A549 (cell line): Measurements from ENCODE around the gene BID. TPM values are rescaled to one million over a fixed set of nuclear protein-coding genes. Genes with fewer than 3 reads are reported as not detected.

Source experiments
- ATAC-seq, 2 experiments: fragments of 200-7000 bp in 1 of 2; fragments of >200 bp in 1 of 2; cut with Nextera tagmentation in 1 of 2; cut with Tn5 transposase in 1 of 2; 3 replicates each; pipeline versions ENCODE4 v1.8.0 to v1.9.1; 2018 to 2020; ENCODE audit warnings: mild to moderate bottlenecking in 1 of 2, moderate library complexity in 1 of 2
- CTCF ChIA-PET: fragments of 300-600 bp; sonication (Branson Sonifier 250); formaldehyde crosslinking; extraction: SDS; loops from one replicate; lab custom pipeline; 2021; ENCODE audit warnings: antibody characterized with exemption, inconsistent platforms; lab: Yijun Ruan, JAX
- POLR2A ChIA-PET: fragments of 350-600 bp; formaldehyde crosslinking; extraction: SDS; loops from one replicate; lab custom pipeline; 2021; ENCODE audit warnings: antibody characterized with exemption, inconsistent platforms; lab: Yijun Ruan, JAX
- DNase-seq, 2 experiments: peaks; one replicate each; pipeline versions ENCODE4 v3.0.0 to v3.0.0-alpha.2; 2011 to 2016; ENCODE audit warnings: low read depth in 1 of 2, low spot score in 1 of 2
- FAIRE-seq: peaks from 2 replicates; lab custom pipeline; 2011; peaks lifted over from hg19 to GRCh38; lab: Jason Lieb, UNC
- H3K27ac ChIP-seq, 2 experiments: fragments of >200 bp; sonication (Bioruptor Twin); formaldehyde crosslinking; 3 replicates each; pipeline ENCODE4 v1.5.1; 2016 to 2017
- H3K4me1 ChIP-seq: fragments of >200 bp; sonication (Bioruptor Twin); formaldehyde crosslinking; 3 replicates; pipeline ENCODE4 v1.6.1; 2016
- H3K4me2 ChIP-seq: fragments of >200 bp; sonication (Bioruptor Twin); formaldehyde crosslinking; 3 replicates; pipeline ENCODE4 v1.6.1; 2016
- H3K4me3 ChIP-seq: fragments of >200 bp; sonication (Bioruptor Twin); formaldehyde crosslinking; 3 replicates; pipeline ENCODE4 v1.5.1; 2016
- H3K9me3 ChIP-seq: fragments of >200 bp; sonication (Bioruptor Twin); formaldehyde crosslinking; 3 replicates; pipeline ENCODE4 v1.6.1; 2016
- CEBPB ChIP-seq, 2 experiments: fragments of >200 bp in 1 of 2; sonication (Bioruptor Twin) in 1 of 2; formaldehyde crosslinking in 1 of 2; IDR thresholded peaks; 2 replicates each; pipeline ENCODE4 v1.6.1; 2012 to 2016
- CHD4 ChIP-seq: fragments of 200-600 bp; sonication (generic); IDR thresholded peaks from 2 replicates; pipeline ENCODE4 v1.6.1; 2016; ENCODE audit warnings: antibody characterized with exemption, mild to moderate bottlenecking, borderline replicate concordance
- EHMT2 ChIP-seq: fragments of 200-600 bp; sonication (generic); IDR thresholded peaks from 2 replicates; pipeline ENCODE4 v1.6.1; 2016; ENCODE audit warnings: antibody characterized with exemption, low read depth, mild to moderate bottlenecking, moderate library complexity
- EP300 ChIP-seq, 2 experiments: fragments of >200 bp; sonication (Bioruptor Twin); formaldehyde crosslinking; IDR thresholded peaks; 2 replicates in 1 of 2; 3 replicates in 1 of 2; pipeline ENCODE4 v1.6.1; 2016 to 2017
- FOSL2 ChIP-seq, 2 experiments: fragments of 450-650 bp in 1 of 2; fragments of >200 bp in 1 of 2; sonication (Bioruptor Twin) in 1 of 2; formaldehyde crosslinking; IDR thresholded peaks; 2 replicates each; pipeline versions ENCODE4 v1.5.0 to v1.6.1; 2016 to 2020; ENCODE audit warnings: mild to moderate bottlenecking in 1 of 2, moderate library complexity in 1 of 2
- GATA3 ChIP-seq: IDR thresholded peaks from 2 replicates; pipeline ENCODE4 v1.6.1; 2012; ENCODE audit warnings: borderline replicate concordance
- HOXA7 ChIP-seq: fragments of 250-450 bp; sonication (Bioruptor Pico); IDR thresholded peaks from 2 replicates; pipeline ENCODE4 v1.5.0; 2020; ENCODE audit warnings: mild to moderate bottlenecking, moderate library complexity
- HOXB5 ChIP-seq: fragments of 250-450 bp; sonication (Bioruptor Pico); IDR thresholded peaks from 2 replicates; pipeline ENCODE4 v1.5.0; 2020; ENCODE audit warnings: mild to moderate bottlenecking, moderate library complexity
- KDM1A ChIP-seq: fragments of 200-600 bp; sonication (generic); IDR thresholded peaks from 2 replicates; pipeline ENCODE4 v1.6.1; 2016; ENCODE audit warnings: low read depth, mild to moderate bottlenecking
- KDM5A ChIP-seq: fragments of 200-600 bp; sonication (generic); IDR thresholded peaks from 2 replicates; pipeline ENCODE4 v1.6.1; 2016; ENCODE audit warnings: antibody characterized with exemption, mild to moderate bottlenecking
- MAFK ChIP-seq: fragments of 450-650 bp; IDR thresholded peaks from 2 replicates; pipeline ENCODE4 v1.6.1; 2014; ENCODE audit not compliant: partially characterized antibody
- POLR2A ChIP-seq: IDR thresholded peaks from 2 replicates; pipeline ENCODE4 v1.6.1; 2012; ENCODE audit warnings: mild to moderate bottlenecking, low read length
- POLR2AphosphoS2 ChIP-seq: conservative IDR thresholded peaks from 2 replicates; pipeline ENCODE4 v1.6.1; 2012; ENCODE audit warnings: low read length, improper control_type of control experiment, inconsistent platforms
- RAD21 ChIP-seq, 2 experiments: fragments of >200 bp in 1 of 2; sonication (Bioruptor Twin) in 1 of 2; formaldehyde crosslinking in 1 of 2; IDR thresholded peaks in 1 of 2; conservative IDR thresholded peaks in 1 of 2; 2 replicates in 1 of 2; 3 replicates in 1 of 2; pipeline ENCODE4 v1.6.1; 2012 to 2018; ENCODE audit warnings: inconsistent platforms in 1 of 2
- SMC3 ChIP-seq: fragments of >200 bp; sonication (Bioruptor Twin); formaldehyde crosslinking; IDR thresholded peaks from 3 replicates; pipeline ENCODE4 v1.6.1; 2018; ENCODE audit warnings: inconsistent platforms
- SREBF2 ChIP-seq: fragments of 450-650 bp; IDR thresholded peaks from 2 replicates; pipeline ENCODE4 v1.6.1; 2014; ENCODE audit warnings: mild to moderate bottlenecking, moderate library complexity
- ZC3H11A ChIP-seq: fragments of 450-650 bp; IDR thresholded peaks from 2 replicates; pipeline ENCODE4 v1.6.1; 2014; ENCODE audit warnings: antibody characterized with exemption, mild to moderate bottlenecking
- WGBS: methylation state at CpG from one replicate; pipeline ENCODE4 v1.1.6; 2017; ENCODE audit errors: missing lambda C conversion rate; 5-methylcytosine and 5-hydroxymethylcytosine counted together
- polyA plus RNA-seq, 4 experiments: library from polyadenylated mRNA; depleted of rRNA in 3 of 4; stranded (reverse); fragments of >200 nt; fragmentation: RNase III in 1 of 4; extraction: RNeasy Plus Mini Kit Qiagen cat#74134 plus additional on column Dnase treatment in 1 of 4; gene quantifications; 2 replicates in 3 of 4; 3 replicates in 1 of 4; pipeline ENCODE4 v1.2.3, GENCODE V29; 2011 to 2017
- TF ChIP-seq, protein P1 (sequence below): fragments of 250-450 bp; sonication (Bioruptor Pico); IDR thresholded peaks from 2 replicates; pipeline ENCODE4 v1.5.0; 2021; ENCODE audit warnings: mild to moderate bottlenecking, moderate library complexity, borderline replicate concordance
- TF ChIP-seq, protein P2 (sequence below): fragments of 200-600 bp; sonication (generic); IDR thresholded peaks from 2 replicates; pipeline ENCODE4 v1.6.1; 2016; ENCODE audit warnings: antibody characterized with exemption, mild to moderate bottlenecking, moderate library complexity

BID gene
- polyA plus RNA-seq, 2 of the 4 experiments (the other 2 are of a cell fraction), result 50.8 to 56.6 TPM

DNA sequence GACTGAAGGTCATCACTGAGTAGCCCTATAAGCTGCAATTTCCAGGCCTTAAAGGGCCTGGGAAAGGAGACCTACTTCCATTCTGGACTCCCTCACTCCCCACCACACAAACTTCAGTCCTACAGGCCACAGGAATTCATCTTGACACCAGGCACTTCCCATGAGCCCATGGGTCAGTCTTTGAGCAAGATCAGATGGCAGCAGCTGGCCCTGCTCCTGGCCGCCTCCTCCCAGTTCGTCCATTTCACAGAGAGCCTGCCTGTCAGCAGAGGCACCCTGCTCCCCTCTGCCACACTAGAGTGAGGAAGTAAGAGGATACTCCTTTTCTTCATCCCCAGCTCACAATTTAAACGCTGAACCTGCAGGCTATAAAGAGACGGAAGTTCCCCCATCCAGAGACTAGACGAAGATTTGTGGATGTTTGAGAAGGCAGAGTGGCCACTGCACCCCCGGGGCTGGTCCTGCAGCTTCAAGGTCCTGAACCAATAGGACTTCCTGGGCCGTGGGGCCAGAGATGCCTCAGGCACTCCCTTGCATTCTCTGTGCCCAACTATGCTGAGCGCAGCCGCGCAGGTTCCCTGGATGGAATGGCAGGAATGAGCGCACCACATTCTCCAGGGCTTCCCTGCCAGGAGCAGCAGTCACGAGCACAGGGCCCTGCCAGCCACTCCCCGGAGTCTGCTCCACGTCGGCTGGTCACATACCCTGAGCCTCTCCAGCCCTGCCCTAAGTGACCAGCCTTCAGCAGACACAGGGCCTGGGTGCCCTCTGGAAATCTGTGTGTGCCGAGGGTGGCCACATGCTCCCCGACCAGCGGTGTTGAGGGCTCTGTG, 33.5 kb upstream of the BID start:
- Histone ChIP-seq H3K4me3 (no peak overlapping the region), H3K4me2 (no peak overlapping the region), H3K27ac (no peak overlapping the region), H3K4me1 (no peaks in the 10 kb centered on the region), H3K9me3 (no peaks in the 10 kb centered on the region)
- 91% methylated on average over 10 of the region's 18 CpGs for WGBS
- TF ChIP-seq POLR2A (no peak), HOXA7 (CRISPR knock-in tag) (no peak), FOSL2 (IDR thresholded peaks at IDR 0.05) (no peak), FOSL2 (CRISPR knock-in tag; IDR thresholded peaks at IDR 0.05) (no peak), SMC3 (no peak), EP300 (IDR thresholded peaks at IDR 0.05) (no peak), HOXB5 (CRISPR knock-in tag) (no peak), CEBPB (IDR thresholded peaks at IDR 0.05) (no peak), KDM5A (no peak), RAD21 (conservative IDR thresholded peaks at IDR 0.05 in 1 of 2, IDR thresholded peaks at IDR 0.05 in 1 of 2) (no peak), POLR2AphosphoS2 (no peak)
- TF ChIP-seq, protein P1, sequence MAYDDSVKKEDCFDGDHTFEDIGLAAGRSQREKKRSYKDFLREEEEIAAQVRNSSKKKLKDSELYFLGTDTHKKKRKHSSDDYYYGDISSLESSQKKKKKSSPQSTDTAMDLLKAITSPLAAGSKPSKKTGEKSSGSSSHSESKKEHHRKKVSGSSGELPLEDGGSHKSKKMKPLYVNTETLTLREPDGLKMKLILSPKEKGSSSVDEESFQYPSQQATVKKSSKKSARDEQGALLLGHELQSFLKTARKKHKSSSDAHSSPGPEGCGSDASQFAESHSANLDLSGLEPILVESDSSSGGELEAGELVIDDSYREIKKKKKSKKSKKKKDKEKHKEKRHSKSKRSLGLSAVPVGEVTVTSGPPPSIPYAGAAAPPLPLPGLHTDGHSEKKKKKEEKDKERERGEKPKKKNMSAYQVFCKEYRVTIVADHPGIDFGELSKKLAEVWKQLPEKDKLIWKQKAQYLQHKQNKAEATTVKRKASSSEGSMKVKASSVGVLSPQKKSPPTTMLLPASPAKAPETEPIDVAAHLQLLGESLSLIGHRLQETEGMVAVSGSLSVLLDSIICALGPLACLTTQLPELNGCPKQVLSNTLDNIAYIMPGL (CRISPR knock-in tag), result no peak
- no peak for DNase-seq
- ChIA-PET POLR2A (no interaction called here), CTCF (interaction anchor here (1.0 kb wide), 1 partner anchor 23 kb away, joined by 4 read pairs; no protein-coding TSS in a partner anchor)
- FAIRE-seq, result no peak
- no peak for ATAC-seq

DNA sequence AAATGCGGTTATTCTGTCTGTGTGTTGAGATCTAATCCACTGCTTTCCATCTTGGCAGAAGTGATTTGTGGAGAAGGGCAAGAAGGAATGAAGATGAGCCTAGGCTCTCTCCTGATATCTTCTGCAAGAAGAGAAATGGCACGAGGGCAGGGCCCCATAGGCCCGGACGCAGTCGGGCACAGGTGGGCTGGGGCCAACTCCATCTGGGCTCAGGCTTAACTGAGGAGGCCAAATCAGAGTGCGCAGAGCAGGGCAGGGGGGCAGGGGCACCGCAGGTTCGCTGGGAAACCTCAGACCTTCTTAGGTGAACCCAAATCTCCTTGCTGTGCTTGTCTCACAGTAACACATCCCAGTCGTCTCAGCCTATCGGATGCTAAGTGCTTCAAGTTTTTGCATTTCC, 32.8 kb upstream of the BID start:
- ATAC-seq (no peak), DNase-seq (no peak)
- no peak overlapping the region for H3K4me2 ChIP-seq

More for the DNA sequence above, 32.8 kb upstream of the BID start:
- no peak overlapping the region for H3K4me3 ChIP-seq
- no peak overlapping the region for H3K27ac ChIP-seq
- CTCF ChIA-PET, result interaction anchor here (1.0 kb wide), 1 partner anchor 23 kb away, joined by 4 read pairs; no protein-coding TSS in a partner anchor
- H3K9me3 ChIP-seq, result no peaks in the 10 kb centered on the region
- 94% methylated on average over 10 of the region's 10 CpGs for WGBS
- TF ChIP-seq GATA3 (no peak), EHMT2 (no peak), KDM5A (no peak), KDM1A (no peak), MAFK (no peak), CHD4 (no peak), HOXA7 (CRISPR knock-in tag) (no peak), ZC3H11A (no peak), HOXB5 (CRISPR knock-in tag) (no peak), POLR2A (no peak), SREBF2 (no peak)
- TF ChIP-seq, protein P1 (CRISPR knock-in tag), result no peak
- TF ChIP-seq, protein P2, sequence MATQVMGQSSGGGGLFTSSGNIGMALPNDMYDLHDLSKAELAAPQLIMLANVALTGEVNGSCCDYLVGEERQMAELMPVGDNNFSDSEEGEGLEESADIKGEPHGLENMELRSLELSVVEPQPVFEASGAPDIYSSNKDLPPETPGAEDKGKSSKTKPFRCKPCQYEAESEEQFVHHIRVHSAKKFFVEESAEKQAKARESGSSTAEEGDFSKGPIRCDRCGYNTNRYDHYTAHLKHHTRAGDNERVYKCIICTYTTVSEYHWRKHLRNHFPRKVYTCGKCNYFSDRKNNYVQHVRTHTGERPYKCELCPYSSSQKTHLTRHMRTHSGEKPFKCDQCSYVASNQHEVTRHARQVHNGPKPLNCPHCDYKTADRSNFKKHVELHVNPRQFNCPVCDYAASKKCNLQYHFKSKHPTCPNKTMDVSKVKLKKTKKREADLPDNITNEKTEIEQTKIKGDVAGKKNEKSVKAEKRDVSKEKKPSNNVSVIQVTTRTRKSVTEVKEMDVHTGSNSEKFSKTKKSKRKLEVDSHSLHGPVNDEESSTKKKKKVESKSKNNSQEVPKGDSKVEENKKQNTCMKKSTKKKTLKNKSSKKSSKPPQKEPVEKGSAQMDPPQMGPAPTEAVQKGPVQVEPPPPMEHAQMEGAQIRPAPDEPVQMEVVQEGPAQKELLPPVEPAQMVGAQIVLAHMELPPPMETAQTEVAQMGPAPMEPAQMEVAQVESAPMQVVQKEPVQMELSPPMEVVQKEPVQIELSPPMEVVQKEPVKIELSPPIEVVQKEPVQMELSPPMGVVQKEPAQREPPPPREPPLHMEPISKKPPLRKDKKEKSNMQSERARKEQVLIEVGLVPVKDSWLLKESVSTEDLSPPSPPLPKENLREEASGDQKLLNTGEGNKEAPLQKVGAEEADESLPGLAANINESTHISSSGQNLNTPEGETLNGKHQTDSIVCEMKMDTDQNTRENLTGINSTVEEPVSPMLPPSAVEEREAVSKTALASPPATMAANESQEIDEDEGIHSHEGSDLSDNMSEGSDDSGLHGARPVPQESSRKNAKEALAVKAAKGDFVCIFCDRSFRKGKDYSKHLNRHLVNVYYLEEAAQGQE, result no peak
- TF ChIP-seq, all 56 proteins: peak for 0
- H3K4me1 ChIP-seq, result no peaks in the 10 kb centered on the region
- POLR2A ChIA-PET, result no interaction called here
- no peak for FAIRE-seq
